Inflammatory macrophage (primary cell): ENCODE measurements around the gene TARDBP.
A peak's percentile ranks its signal among the peaks of the same experiment; 100 is the strongest.
"Not testable (repeated sequence)": the region's sequence is repeated elsewhere in the genome, so short reads cannot be mapped to it uniquely, and the experiment has no call there.

Experiments
- DNase-seq, 2 donors: peaks; one replicate each; pipeline ENCODE4 v3.0.0-alpha.2; 2020 to 2022

TARDBP gene

GRCh38 chr1:11061652-11062365, 49.4 kb downstream of the TARDBP start:
- no peak for DNase-seq

- peak in 1 of 2 donors; percentile 29 for DNase-seq
Measured at GRCh38 chr1:11062965-11063401, 50.5 kb downstream of the TARDBP start.

GRCh38 chr1:11063937-11064537, 51.6 kb downstream of the TARDBP start:
- DNase-seq, result not testable (repeated sequence)

- no peak for DNase-seq
Measured at GRCh38 chr1:11064942-11065341, 52.5 kb downstream of the TARDBP start.

- DNase-seq, result no peak
Measured at GRCh38 chr1:11065796-11066195, 53.3 kb downstream of the TARDBP start.

GRCh38 chr1:11067716-11068599, 55.5 kb downstream of the TARDBP start:
- DNase-seq, result no peak

GRCh38 chr1:11068600-11069473, 56.4 kb downstream of the TARDBP start:
- DNase-seq, result no peak

GRCh38 chr1:11070876-11071275, 58.4 kb downstream of the TARDBP start:
- DNase-seq, result no peak

GRCh38 chr1:11071463-11072215, 59.2 kb downstream of the TARDBP start:
- DNase-seq, result no peak

- DNase-seq, result no peak
Measured at GRCh38 chr1:11072216-11072917, 59.9 kb downstream of the TARDBP start.

- DNase-seq, result not testable (repeated sequence)
Measured at GRCh38 chr1:11073398-11073797, 60.9 kb downstream of the TARDBP start.
